Muscle of arm (tissue), 12 donors: ENCODE data around the gene NCKAP5. TPM values are rescaled to one million over a fixed set of nuclear protein-coding genes. Genes with fewer than 3 reads are reported as not detected.
A peak's percentile ranks its signal among the peaks of the same experiment; 100 is the strongest.

ENCODE experiments used
- DNase-seq: peaks from one replicate; pipeline ENCODE4 v3.0.0-alpha.2; 2013
- polyA plus RNA-seq, 12 donors: library from polyadenylated mRNA; unstranded; fragments of 120-200 nt; gene quantifications; one replicate each; pipeline ENCODE4 v1.2.1, GENCODE V29; 2013; ENCODE audit not compliant: insufficient read length in 12 of 12

Gene NCKAP5
- polyA plus RNA-seq, 12 donors, result 3.1 to 17.3 (median 5.4) TPM; not detected in 1

DNA sequence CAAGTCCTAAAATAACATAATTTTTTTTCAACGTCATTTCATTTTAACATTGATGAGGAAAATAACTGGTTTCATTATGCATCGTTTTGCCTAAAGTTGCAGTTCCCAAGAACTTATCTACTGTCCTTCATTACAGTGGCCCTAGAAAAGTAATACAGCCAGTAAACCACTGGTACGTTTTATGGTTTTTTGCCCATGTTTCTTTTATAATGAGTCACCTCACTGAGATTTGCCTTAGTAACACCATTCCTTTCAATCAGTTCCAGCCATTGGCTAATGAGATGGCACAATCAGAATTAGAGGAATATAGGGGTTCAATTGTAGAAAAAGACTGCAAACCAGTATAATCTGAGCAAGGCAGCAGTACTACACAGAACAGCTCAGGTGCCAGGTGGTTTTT, 475.7 kb downstream of the NCKAP5 start:
- DNase-seq, result no peak

GRCh38 chr2:133090358-133090757, 477.9 kb downstream of the NCKAP5 start:
- no peak for DNase-seq

DNA sequence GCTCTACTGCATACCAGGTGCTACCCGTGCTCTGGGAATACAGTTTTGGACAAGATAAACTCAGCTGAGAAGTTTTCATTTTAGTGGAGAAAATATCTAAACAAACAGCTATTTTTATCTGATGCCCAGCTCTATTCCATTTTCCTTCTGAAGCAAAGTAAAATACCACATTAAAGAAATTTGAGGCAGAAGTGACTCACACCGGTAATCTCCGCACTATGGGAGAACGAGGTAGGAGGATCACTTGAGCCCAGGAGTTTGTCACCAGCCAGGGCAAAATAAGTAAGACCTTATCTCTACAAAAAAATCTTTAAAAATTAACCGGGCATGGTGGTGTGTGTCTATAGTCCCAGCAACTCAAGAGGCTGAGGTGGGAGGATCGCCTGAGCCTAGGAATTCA, 482.1 kb downstream of the NCKAP5 start:
- no peak for DNase-seq

- no peak for DNase-seq
Measured at GRCh38 chr2:133085646-133086045, 482.6 kb downstream of the NCKAP5 start.

- DNase-seq, result no peak
Measured at GRCh38 chr2:133082034-133082433, 486.2 kb downstream of the NCKAP5 start.

GRCh38 chr2:133080822-133081221, 487.4 kb downstream of the NCKAP5 start:
- no peak for DNase-seq

DNA sequence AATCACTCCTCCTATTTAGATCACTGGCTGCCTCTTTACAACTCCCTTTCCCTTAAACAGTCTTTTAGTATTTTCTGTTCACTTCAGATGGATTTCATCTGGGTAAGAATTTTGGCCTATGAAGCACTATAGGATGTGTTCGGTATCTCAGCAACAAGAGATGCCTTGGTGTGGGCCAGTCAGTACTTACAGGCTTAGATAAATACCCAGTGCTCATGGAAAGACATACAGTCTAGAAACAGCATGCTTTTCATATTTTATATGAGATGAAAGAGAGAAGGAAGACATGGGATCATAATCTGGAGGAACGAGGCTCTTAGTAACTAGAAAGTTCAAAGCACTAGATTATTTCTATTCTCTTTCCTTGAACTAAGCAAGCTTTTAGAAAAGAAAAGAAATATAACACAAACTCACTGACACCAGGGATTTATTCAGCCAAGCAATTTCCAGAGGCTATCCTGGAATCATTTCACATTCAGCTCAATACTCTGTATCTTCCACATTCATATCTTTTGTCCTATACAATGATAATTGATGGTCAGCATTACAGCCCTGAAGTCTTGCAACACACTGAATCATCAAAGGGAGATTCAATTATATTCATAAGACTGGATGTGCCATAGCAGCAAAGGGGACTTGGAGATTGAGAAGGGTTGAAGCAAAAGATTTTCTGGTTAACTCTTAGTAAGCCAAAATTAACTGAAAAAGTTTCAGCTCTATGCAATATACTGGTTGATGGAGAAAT, 489.4 kb downstream of the NCKAP5 start:
- DNase-seq, result no peak

GRCh38 chr2:133077269-133077822, 490.9 kb downstream of the NCKAP5 start:
- DNase-seq, result peak; percentile 46

DNA sequence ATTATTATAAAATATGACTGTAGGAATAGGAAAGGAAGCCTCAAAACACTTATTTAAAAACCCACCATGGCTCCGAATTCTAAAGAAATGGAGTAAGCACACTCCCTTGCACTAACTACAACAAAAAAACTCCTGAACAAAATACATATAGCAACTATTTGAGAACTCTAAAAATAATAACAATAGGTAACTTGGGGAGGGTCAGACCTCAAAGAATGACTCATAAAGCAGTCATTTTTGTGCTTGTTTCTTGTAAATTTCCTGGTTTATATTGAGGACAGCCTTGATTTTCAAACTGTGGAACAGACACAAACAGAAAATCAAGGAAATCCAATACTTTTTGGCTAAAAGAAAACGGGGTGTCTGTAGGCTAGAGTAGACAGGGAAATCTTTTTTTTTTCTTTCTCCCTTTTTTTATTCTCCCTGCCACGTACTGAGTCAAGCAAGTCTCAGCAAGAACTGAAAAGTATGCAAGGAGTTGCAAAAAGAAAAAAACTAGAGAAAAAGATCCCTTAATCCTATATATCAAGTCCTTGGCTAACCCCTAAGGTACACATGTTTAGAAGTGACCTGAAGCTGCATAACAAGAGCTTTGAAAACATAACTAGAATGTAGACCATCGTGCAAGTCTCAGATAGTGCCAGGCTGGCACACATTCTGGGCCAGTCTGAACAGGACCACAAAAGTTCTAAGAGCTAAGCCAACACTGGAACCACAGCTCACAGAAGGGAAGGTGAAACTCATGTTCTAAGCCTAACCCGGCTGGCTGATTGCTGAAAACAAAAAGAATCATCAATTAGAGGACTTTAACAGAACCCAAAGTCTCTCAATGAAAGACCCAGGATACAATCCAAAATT, 495.2 kb downstream of the NCKAP5 start:
- DNase-seq, result no peak

DNA sequence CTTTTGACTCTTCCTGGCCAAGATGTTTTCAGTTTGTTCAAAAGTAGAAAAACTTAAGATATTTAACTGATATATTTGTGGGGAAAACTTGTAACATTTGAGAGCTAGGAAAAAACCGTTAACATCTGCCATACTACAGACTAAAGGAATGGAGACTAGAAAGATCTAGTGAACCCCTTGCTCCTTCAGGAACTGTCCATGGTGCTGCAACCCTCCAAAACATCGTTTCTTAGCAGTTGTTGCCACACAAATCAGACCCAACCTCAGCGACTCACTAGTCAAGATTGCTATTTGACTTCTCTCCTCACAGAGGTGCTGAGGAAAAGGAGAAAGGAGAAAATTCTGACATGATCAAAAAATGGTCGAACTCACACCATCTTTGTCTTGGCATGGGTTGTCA, 504.5 kb downstream of the NCKAP5 start:
- peak; percentile 41 for DNase-seq

- no peak for DNase-seq
Measured at GRCh38 chr2:133062931-133063665, 505.2 kb downstream of the NCKAP5 start.

DNA sequence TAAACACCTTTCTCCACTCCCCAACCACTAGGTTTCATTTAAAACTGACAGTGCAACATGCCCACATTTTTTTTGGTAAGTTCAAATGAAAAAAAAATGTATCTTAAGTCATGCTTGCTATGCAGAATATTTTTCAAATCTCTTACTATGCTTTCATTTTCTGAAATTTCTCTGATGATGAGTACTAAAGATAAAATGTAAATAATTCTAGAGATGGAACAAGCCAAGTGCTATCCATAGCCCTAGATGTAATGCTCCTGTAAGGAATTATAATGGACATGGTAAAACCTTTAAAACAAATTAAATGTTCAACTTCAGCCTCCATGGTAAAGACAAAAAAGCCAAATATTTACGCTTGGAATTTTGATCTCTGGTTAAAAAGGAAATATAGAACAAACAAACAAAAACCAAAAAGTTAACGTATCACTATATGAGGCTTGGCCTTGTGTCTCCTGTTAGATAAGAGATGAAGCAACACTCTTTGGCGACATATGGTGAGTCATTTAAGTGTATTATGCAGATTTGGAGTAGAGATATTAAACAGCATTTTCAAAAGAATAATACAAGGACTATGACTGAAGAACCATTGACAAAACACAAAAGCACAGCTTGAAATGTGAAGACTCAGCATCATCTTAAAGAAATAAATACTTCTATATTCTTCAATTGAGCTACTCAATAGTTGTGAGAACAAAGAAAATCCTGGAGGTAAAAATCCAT, 506.2 kb downstream of the NCKAP5 start:
- no peak for DNase-seq

GRCh38 chr2:133054297-133054696, 514.0 kb downstream of the NCKAP5 start:
- no peak for DNase-seq

- DNase-seq, result no peak
Measured at GRCh38 chr2:133053541-133053940, 514.7 kb downstream of the NCKAP5 start.

GRCh38 chr2:133045787-133046186, 522.5 kb downstream of the NCKAP5 start:
- DNase-seq, result no peak

- DNase-seq, result no peak
Measured at GRCh38 chr2:133044556-133044955, 523.7 kb downstream of the NCKAP5 start.

- no peak for DNase-seq
Measured at GRCh38 chr2:133040170-133040569, 528.1 kb downstream of the NCKAP5 start.

- DNase-seq, result no peak
Measured at GRCh38 chr2:133039531-133039930, 528.7 kb downstream of the NCKAP5 start.

DNA sequence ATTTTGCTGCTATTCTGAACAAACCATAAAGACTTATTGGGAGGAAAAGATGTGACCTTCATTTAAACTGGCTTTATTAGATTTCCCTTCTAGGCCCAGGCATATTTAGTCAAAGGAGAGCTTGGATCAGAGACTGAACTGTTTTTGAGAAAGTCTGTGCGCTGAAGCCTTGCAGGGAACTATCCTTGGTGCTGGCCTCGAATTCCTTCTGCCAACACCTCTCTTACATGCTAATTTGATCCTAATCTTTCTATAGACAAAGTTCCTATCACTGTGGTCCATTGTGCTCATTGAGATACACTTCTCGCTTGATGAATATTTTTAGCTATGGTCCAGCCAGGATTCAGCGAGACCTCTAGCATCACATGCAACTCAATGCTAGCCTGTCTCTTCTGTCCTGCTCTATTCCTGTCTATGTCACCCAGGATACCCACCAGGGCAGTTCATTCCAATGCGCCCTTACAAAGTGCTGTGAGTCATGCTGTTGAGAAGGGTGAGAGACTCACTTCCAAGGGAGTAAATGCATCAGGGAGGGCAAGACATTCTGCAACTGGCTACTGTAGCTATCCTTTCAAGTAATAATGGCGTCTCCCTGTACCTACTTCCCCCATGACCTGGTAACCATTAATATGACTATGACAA, 541.6 kb downstream of the NCKAP5 start:
- peak; percentile 6 for DNase-seq

DNA sequence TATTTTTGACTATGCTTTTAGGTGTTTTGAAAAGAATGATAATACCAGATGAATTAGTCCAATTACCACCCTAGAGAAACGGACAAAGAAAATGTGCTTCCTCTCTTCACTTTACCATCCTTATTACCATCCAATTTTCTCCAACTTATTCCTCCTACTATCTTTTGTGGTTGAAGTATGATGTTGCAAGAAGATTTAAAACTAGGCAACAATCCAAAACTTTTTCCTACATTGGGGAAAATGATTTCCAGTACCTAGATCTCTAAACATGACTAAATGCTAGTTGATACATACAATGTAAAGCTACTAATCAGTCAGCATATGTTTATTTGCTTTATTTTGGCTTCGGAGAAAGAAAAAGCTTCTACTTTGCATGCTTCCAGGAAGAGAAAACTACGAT, 543.3 kb downstream of the NCKAP5 start:
- no peak for DNase-seq
